GM10248 (cell line): ENCODE results near the gene ZMIZ2.

ENCODE experiments used
- CTCF ChIA-PET: fragments of 300-600 bp; sonication (Branson Sonifier 250); formaldehyde crosslinking; extraction: SDS; loops from one replicate; lab custom pipeline; 2021; ENCODE audit warnings: antibody characterized with exemption; lab: Yijun Ruan, JAX
- POLR2A ChIA-PET: fragments of 350-650 bp; sonication (Branson Sonifier 250); formaldehyde crosslinking; extraction: SDS; loops from one replicate; lab custom pipeline; 2020; ENCODE audit warnings: antibody characterized with exemption; lab: Yijun Ruan, JAX
- DNase-seq: peaks from one replicate; pipeline ENCODE4 v3.0.0; 2012; ENCODE audit errors: extremely low spot score
- CTCF ChIP-seq: IDR thresholded peaks from 2 replicates; pipeline ENCODE4 v1.5.1; 2012; ENCODE audit warnings: mild to moderate bottlenecking, low read depth; ENCODE audit errors: extremely low read depth, missing control alignments, control extremely low read depth

Gene ZMIZ2

GRCh38 chr7:44755698-44756627, 7.3 kb downstream of the ZMIZ2 start:
- CTCF ChIA-PET: no interaction called here
- POLR2A ChIA-PET: no interaction called here

GRCh38 chr7:44756904-44757303, 8.3 kb downstream of the ZMIZ2 start:
- POLR2A ChIA-PET: no interaction called here
- CTCF ChIA-PET: no interaction called here
- TF ChIP-seq CTCF: no peak
- no peak for DNase-seq

More at GRCh38 chr7:44755698-44756627, 7.3 kb downstream of the ZMIZ2 start:
- no peak for TF ChIP-seq CTCF
- DNase-seq: no peak

- DNase-seq: no peak
- ChIA-PET CTCF (no interaction called here), POLR2A (no interaction called here)
- no peak for TF ChIP-seq CTCF
These were observed 8.7 kb downstream of the ZMIZ2 start for GRCh38 chr7:44757311-44757710.

GRCh38 chr7:44757739-44758138, 9.1 kb downstream of the ZMIZ2 start:
- POLR2A ChIA-PET: no interaction called here
- CTCF ChIA-PET: interaction anchor here (1.1 to 1.5 kb wide), 2 partner anchors 10 to 170 kb away, joined by 3 to 6 read pairs; no protein-coding TSS in a partner anchor
- DNase-seq: no peak
- no peak for TF ChIP-seq CTCF

- no peak for TF ChIP-seq CTCF
- DNase-seq: no peak
- ChIA-PET POLR2A (no interaction called here), CTCF (interaction anchor here (1.5 kb wide), 1 partner anchor 171 kb away, joined by 3 read pairs; no protein-coding TSS in a partner anchor)
These were observed 10.6 kb downstream of the ZMIZ2 start for GRCh38 chr7:44759246-44759645.

- POLR2A ChIA-PET: no interaction called here
- DNase-seq: no peak
- TF ChIP-seq CTCF: no peak
- CTCF ChIA-PET: no interaction called here
These were observed 11.5 kb downstream of the ZMIZ2 start for GRCh38 chr7:44760034-44760580.
